ENCODE data around the gene ZNF644. TPM values are rescaled to one million over a fixed set of nuclear protein-coding genes. Genes with fewer than 3 reads are reported as not detected.
A peak's percentile ranks its signal among the peaks of the same experiment; 100 is the strongest.

The ZNF644 gene
- total RNA-seq, 2 experiments from 2014 or later: 49.3 to 49.6 TPM

GRCh38 chr1:91038582-91038981 lies 16.7 kb upstream of the ZNF644 start:
- Mint-ChIP-seq H3K36me3 (no peaks in the 10 kb centered on the region), H3K4me1 (no peaks in the 10 kb centered on the region), H3K9me3 (ENCODE audit: low read depth) (no peaks in the 10 kb centered on the region), H3K4me3 (no peak overlapping the region), H3K27me3 (peaks cover 5% of the 10 kb centered on the region), H3K27ac (no peak overlapping the region)
- CTCF ChIA-PET: no interaction called here
- ATAC-seq (no peak), DNase-seq (no peak)

- no peak for ATAC-seq
- no peaks in the 10 kb centered on the region for H3K36me3 Mint-ChIP-seq
- DNase-seq: no peak
- H3K4me3 Mint-ChIP-seq: no peak overlapping the region
- peaks cover 19% of the 10 kb centered on the region for H3K27me3 Mint-ChIP-seq
- H3K4me1 Mint-ChIP-seq: no peaks in the 10 kb centered on the region
- H3K9me3 Mint-ChIP-seq (ENCODE audit: low read depth): no peaks in the 10 kb centered on the region
- no peak overlapping the region for H3K27ac Mint-ChIP-seq
- CTCF ChIA-PET: no interaction called here
These were observed 15.3 kb upstream of the ZNF644 start for GRCh38 chr1:91036894-91037829.

GRCh38 chr1:91032349-91032748 lies 10.5 kb upstream of the ZNF644 start:
- DNase-seq (no peak), ATAC-seq (no peak)
- Mint-ChIP-seq H3K27ac (no peak overlapping the region), H3K36me3 (no peaks in the 10 kb centered on the region), H3K4me3 (no peak overlapping the region), H3K27me3 (peaks cover 29% of the 10 kb centered on the region), H3K9me3 (ENCODE audit: low read depth) (no peaks in the 10 kb centered on the region), H3K4me1 (no peaks in the 10 kb centered on the region)
- CTCF ChIA-PET: no interaction called here

DNA sequence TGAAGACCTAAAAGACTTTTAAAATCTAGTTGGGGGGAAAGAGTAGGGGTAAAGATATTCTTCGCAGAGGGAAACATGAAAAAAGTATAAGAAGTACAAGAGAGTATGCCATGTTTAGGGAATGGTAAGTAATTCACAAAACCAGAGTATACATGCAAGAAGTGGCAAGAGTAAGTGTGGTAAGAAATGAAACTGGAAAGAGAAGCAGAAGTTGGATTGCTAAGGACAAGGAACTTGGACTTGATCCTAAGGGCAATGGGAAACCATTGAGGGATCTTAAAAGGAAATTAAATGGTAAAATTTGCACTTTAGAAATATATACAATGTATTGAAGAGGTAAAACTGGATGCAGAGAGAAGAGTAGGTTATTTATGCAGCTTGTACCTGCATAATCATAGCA lies 9.2 kb upstream of the ZNF644 start:
- Mint-ChIP-seq H3K4me1 (peaks cover 4% of the 10 kb centered on the region), H3K4me3 (no peak overlapping the region), H3K36me3 (no peaks in the 10 kb centered on the region), H3K27me3 (peaks cover 29% of the 10 kb centered on the region), H3K9me3 (ENCODE audit: low read depth) (no peaks in the 10 kb centered on the region), H3K27ac (no peak overlapping the region)
- CTCF ChIA-PET: interaction anchor here (1.4 kb wide), 1 partner anchor 9 kb away, joined by 3 read pairs; the partner anchor contains the start of gene ZNF644
- DNase-seq: no peak
- ATAC-seq: no peak

DNA sequence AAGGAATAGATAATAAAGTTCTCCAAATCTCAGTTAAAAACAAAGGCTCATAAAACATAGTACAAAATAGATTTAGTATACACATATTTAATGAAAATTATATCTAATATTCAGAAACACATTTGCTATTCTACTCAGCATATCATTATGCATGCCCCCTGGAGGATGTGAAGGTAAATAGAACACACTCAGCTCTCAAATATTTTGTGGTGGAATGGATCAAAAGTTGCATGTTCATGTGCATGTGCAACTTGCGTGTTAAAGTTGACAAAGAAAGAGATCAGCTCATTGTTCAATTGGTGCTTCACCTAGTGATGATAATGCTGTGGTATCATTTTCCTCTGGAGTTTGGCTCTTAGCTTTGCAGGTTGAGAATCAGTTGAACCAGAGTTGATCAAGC lies 4.9 kb upstream of the ZNF644 start:
- CTCF ChIA-PET: interaction anchor here (1.2 kb wide), 1 partner anchor 9 kb away, joined by 5 read pairs; no protein-coding TSS in a partner anchor
- Mint-ChIP-seq H3K27ac (no peak overlapping the region), H3K9me3 (ENCODE audit: low read depth) (no peaks in the 10 kb centered on the region), H3K27me3 (peaks cover 9% of the 10 kb centered on the region), H3K36me3 (no peaks in the 10 kb centered on the region), H3K4me3 (no peak overlapping the region), H3K4me1 (peaks cover 11% of the 10 kb centered on the region)
- no peak for DNase-seq
- no peak for ATAC-seq

- DNase-seq: no peak
- ATAC-seq: no peak
- Mint-ChIP-seq H3K27me3 (peaks cover 6% of the 10 kb centered on the region), H3K27ac (no peak overlapping the region), H3K4me1 (peaks cover 11% of the 10 kb centered on the region), H3K9me3 (ENCODE audit: low read depth) (no peaks in the 10 kb centered on the region), H3K4me3 (no peak overlapping the region), H3K36me3 (no peaks in the 10 kb centered on the region)
- CTCF ChIA-PET: interaction anchor here (1.2 kb wide), 1 partner anchor 8 kb away, joined by 5 read pairs; no protein-coding TSS in a partner anchor
These were observed 4.5 kb upstream of the ZNF644 start for GRCh38 chr1:91026320-91026719.

GRCh38 chr1:91024481-91025119 lies 2.8 kb upstream of the ZNF644 start:
- H3K4me3 Mint-ChIP-seq: no peak overlapping the region
- H3K27me3 Mint-ChIP-seq: no peaks in the 10 kb centered on the region
- no peak for DNase-seq
- peaks cover 20% of the 10 kb centered on the region for H3K4me1 Mint-ChIP-seq
- peaks cover 4% of the 10 kb centered on the region for H3K36me3 Mint-ChIP-seq
- no peak overlapping the region for H3K27ac Mint-ChIP-seq
- CTCF ChIA-PET: no interaction called here
- no peaks in the 10 kb centered on the region for H3K9me3 Mint-ChIP-seq (ENCODE audit: low read depth)
- no peak for ATAC-seq

- H3K27ac Mint-ChIP-seq: peak overlapping the region; percentile 98
- CTCF ChIA-PET: interaction anchor here (0.6 to 1.0 kb wide), 2 partner anchors 8 to 143 kb away, joined by 3 read pairs; no protein-coding TSS in a partner anchor
- H3K4me1 Mint-ChIP-seq: peaks cover 39% of the 10 kb centered on the region
- no peaks in the 10 kb centered on the region for H3K27me3 Mint-ChIP-seq
- no peak for ATAC-seq
- DNase-seq: no peak
- H3K9me3 Mint-ChIP-seq (ENCODE audit: low read depth): no peaks in the 10 kb centered on the region
- H3K4me3 Mint-ChIP-seq: peak overlapping the region; percentile 94
- peaks cover 20% of the 10 kb centered on the region for H3K36me3 Mint-ChIP-seq
These were observed 689 bp upstream of the ZNF644 start for GRCh38 chr1:91022518-91022929.

GRCh38 chr1:91020967-91021685 lies 709 bp downstream of the ZNF644 start:
- peaks cover 40% of the 10 kb centered on the region for H3K4me1 Mint-ChIP-seq
- H3K27ac Mint-ChIP-seq: peak overlapping the region; percentile 98
- H3K36me3 Mint-ChIP-seq: peaks cover 21% of the 10 kb centered on the region
- DNase-seq (peak; percentile 86), ATAC-seq (peak; percentile 56)
- CTCF ChIA-PET: no interaction called here
- no peaks in the 10 kb centered on the region for H3K9me3 Mint-ChIP-seq (ENCODE audit: low read depth)
- H3K27me3 Mint-ChIP-seq: no peaks in the 10 kb centered on the region
- peak overlapping the region; percentile 94 for H3K4me3 Mint-ChIP-seq

GRCh38 chr1:91020486-91020885 lies 1.3 kb downstream of the ZNF644 start:
- Mint-ChIP-seq H3K4me1 (peaks cover 44% of the 10 kb centered on the region), H3K9me3 (ENCODE audit: low read depth) (no peaks in the 10 kb centered on the region), H3K27me3 (no peaks in the 10 kb centered on the region), H3K36me3 (peaks cover 25% of the 10 kb centered on the region), H3K4me3 (peak overlapping the region; percentile 94), H3K27ac (peak overlapping the region; percentile 98)
- CTCF ChIA-PET: interaction anchor here (0.8 kb wide), 1 partner anchor 49 kb away, joined by 3 read pairs; no protein-coding TSS in a partner anchor
- ATAC-seq (no peak), DNase-seq (no peak)

DNA sequence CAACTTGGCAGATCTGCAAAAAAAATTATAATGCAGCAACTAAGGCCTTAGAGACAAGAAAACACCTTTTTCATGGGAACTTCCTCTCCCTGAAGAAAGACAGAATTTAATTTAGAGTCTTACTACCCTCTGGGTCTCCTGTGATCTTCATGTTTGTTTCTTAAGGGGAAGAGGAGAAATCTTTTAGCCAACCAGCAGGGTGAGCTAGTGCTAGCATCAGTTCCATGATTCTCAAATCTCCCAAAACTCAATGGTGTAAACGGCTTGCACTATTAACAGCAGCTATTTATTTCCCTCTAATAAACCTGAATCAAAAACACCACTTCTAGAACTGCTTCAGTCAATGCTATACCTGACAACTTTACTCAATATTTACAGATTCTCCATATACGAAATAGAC lies 3.8 kb downstream of the ZNF644 start:
- Mint-ChIP-seq H3K27me3 (no peaks in the 10 kb centered on the region), H3K36me3 (peaks cover 39% of the 10 kb centered on the region), H3K4me3 (peak overlapping the region; percentile 10), H3K9me3 (ENCODE audit: low read depth) (no peaks in the 10 kb centered on the region), H3K4me1 (peaks cover 57% of the 10 kb centered on the region), H3K27ac (peak overlapping the region; percentile 25)
- DNase-seq: no peak
- ATAC-seq: no peak
- CTCF ChIA-PET: interaction anchor here (0.8 to 1.6 kb wide), 4 partner anchors 8 to 148 kb away, joined by 3 to 5 read pairs (median 4); no protein-coding TSS in a partner anchor

- Mint-ChIP-seq H3K4me1 (peaks cover 63% of the 10 kb centered on the region), H3K4me3 (no peak overlapping the region)
These were observed 5.9 kb downstream of the ZNF644 start for GRCh38 chr1:91015794-91016550.

More at GRCh38 chr1:91015794-91016550, 5.9 kb downstream of the ZNF644 start:
- H3K9me3 Mint-ChIP-seq (ENCODE audit: low read depth): no peaks in the 10 kb centered on the region
- no peak overlapping the region for H3K27ac Mint-ChIP-seq
- CTCF ChIA-PET: no interaction called here
- no peaks in the 10 kb centered on the region for H3K27me3 Mint-ChIP-seq
- ATAC-seq (no peak), DNase-seq (no peak)
- H3K36me3 Mint-ChIP-seq: peaks cover 50% of the 10 kb centered on the region

Data from activated CD8-positive, alpha-beta memory T cell treated with anti-CD3 and anti-CD28 coated beads, Interleukin-2, amount 10 ng/mL, durations not matched to agents 7 days and 5 days (primary cell).